ENCODE measurements around the gene BBS9.

DNA sequence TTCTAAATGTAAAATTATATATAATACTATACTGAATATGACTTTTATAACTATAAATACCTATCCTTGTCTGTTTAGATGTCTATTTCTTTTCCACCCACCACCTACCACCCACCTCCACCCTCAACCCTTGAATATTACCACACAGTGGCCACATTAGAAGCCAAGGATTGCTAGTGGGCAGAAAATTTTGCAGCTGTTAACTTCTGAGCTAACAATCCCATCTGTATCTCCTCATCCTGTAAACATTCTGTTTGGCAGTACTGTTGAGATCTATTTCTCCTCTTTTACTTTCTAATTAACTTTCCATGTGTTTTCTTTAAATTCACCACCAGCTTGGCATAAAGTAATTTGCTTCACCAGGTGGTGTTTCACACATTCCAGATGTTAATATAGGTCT is 494.9 kb downstream of the BBS9 start:
- no peak for TF ChIP-seq CTCF (conservative IDR thresholded peaks at IDR 0.05)
- no peak for TF ChIP-seq ZFX (IDR thresholded peaks at IDR 0.05)

Measured in C4-2B (cell line).